Stimulated activated CD4-positive, alpha-beta T cell treated with anti-CD3 and anti-CD28 coated beads, Interleukin-15, amount 100 ng/mL, for 24 hours (primary cell): ENCODE measurements around the gene PPP1R18.
"Not testable (repeated sequence)": the region's sequence is repeated elsewhere in the genome, so short reads cannot be mapped to it uniquely, and the experiment has no call there.

Experiments
- DNase-seq: peaks from one replicate; pipeline ENCODE4 v3.0.0-alpha.2; 2020

Gene PPP1R18

GRCh38 chr6:30657922-30658321, 28.5 kb downstream of the PPP1R18 start:
- not testable (repeated sequence) for DNase-seq

GRCh38 chr6:30657454-30657853, 29.0 kb downstream of the PPP1R18 start:
- DNase-seq: no peak

GRCh38 chr6:30656513-30656912, 29.9 kb downstream of the PPP1R18 start:
- no peak for DNase-seq

GRCh38 chr6:30655743-30656094, 30.7 kb downstream of the PPP1R18 start:
- DNase-seq: no peak

GRCh38 chr6:30654798-30655742, 31.4 kb downstream of the PPP1R18 start:
- DNase-seq: no peak

- no peak for DNase-seq
Measured at GRCh38 chr6:30651143-30651542, 35.3 kb downstream of the PPP1R18 start.

- peak; percentile 86 for DNase-seq
Measured at GRCh38 chr6:30647242-30648116, 39.0 kb downstream of the PPP1R18 start.

- DNase-seq: peak; percentile 94
Measured at GRCh38 chr6:30646450-30647241, 39.8 kb downstream of the PPP1R18 start, which contains the start of gene C6orf136. C6orf136 (plus strand) TSS chr6:30647133; CDS start chr6:30647232, 99 bp downstream.

GRCh38 chr6:30645989-30646388, 40.5 kb downstream of the PPP1R18 start:
- no peak for DNase-seq

GRCh38 chr6:30644769-30645168, 41.7 kb downstream of the PPP1R18 start:
- no peak for DNase-seq

GRCh38 chr6:30643656-30644055, 42.8 kb downstream of the PPP1R18 start:
- DNase-seq: no peak

GRCh38 chr6:30641048-30641447, 45.4 kb downstream of the PPP1R18 start:
- no peak for DNase-seq

GRCh38 chr6:30640481-30640880, 46.0 kb downstream of the PPP1R18 start:
- DNase-seq: no peak

- no peak for DNase-seq
Measured at GRCh38 chr6:30635834-30636233, 50.6 kb downstream of the PPP1R18 start.

- peak; percentile 92 for DNase-seq
Measured at GRCh38 chr6:30626484-30627366, 59.7 kb downstream of the PPP1R18 start, which contains the start of gene ATAT1. ATAT1 (plus strand) TSS chr6:30626874.
